Mucosa of descending colon (tissue), 3 donors: ENCODE measurements around the gene TBX6. TPM values are rescaled to one million over a fixed set of nuclear protein-coding genes. Genes with fewer than 3 reads are reported as not detected.
"Not testable (repeated sequence)": the region's sequence is repeated elsewhere in the genome, so short reads cannot be mapped to it uniquely, and the experiment has no call there.

Experiments
- ATAC-seq: fragments of 200-7000 bp; cut with Tn5 transposase; one replicate; pipeline ENCODE4 v1.9.1; 2020; ENCODE audit warnings: mild to moderate bottlenecking, moderate library complexity
- DNase-seq, 3 donors: peaks; one replicate each; pipeline ENCODE4 v3.0.0-alpha.2; 2020
- H3K36me3 ChIP-seq: fragments of 200-600 bp; one replicate; pipeline ENCODE4 v1.8.0; 2021; ENCODE audit warnings: low read depth, mild to moderate bottlenecking
- H3K4me1 ChIP-seq: fragments of 200-600 bp; one replicate; pipeline ENCODE4 v1.8.0; 2021; ENCODE audit warnings: low read depth, mild to moderate bottlenecking
- H3K4me3 ChIP-seq: fragments of 200-600 bp; one replicate; pipeline ENCODE4 v1.8.0; 2021; ENCODE audit warnings: mild to moderate bottlenecking
- H3K9me3 ChIP-seq: fragments of 200-600 bp; one replicate; pipeline ENCODE4 v1.8.0; 2021; ENCODE audit warnings: mild to moderate bottlenecking
- CTCF ChIP-seq: fragments of 200-600 bp; IDR thresholded peaks from one replicate; pipeline ENCODE4 v1.8.0; 2022; ENCODE audit warnings: antibody characterized with exemption, mild to moderate bottlenecking
- intact Hi-C, 2 donors: fragments of 100-400 bp; cut with DNase I in 1 of 2; cut with micrococcal nuclease in 1 of 2; formaldehyde crosslinking; loops; one replicate each; pipeline versions ENCODE4 v1.11.0 to v1.11.1; 2022; cut with DNase I, micrococcal nuclease
- total RNA-seq, 3 donors: library from RNA; stranded (reverse); fragmentation: NEBNext Ultra II Directional in 2 of 3; extraction: Animal tissue kit (Norgen Biotek cat#: 25700) in 2 of 3; gene quantifications; one replicate each; pipeline versions ENCODE4 v1.2.1 to v1.2.4, GENCODE V29; 2021 to 2023
- donor health status: DM: no; HTN: no; CAD: no; lungs with moderate emphysema.
- donor health status: DM: no; HTN: no; CAD: no.
- donor health status: DM: no; HTN: yes; CAD: no.

The TBX6 gene
- total RNA-seq, 3 donors from 2014 or later = 0.63 to 1.9 (median 0.90) TPM

- Histone ChIP-seq H3K9me3 (no peaks in the 10 kb centered on the region), H3K4me3 (no peak overlapping the region), H3K4me1 (peaks cover 69% of the 10 kb centered on the region), H3K36me3 (no peaks in the 10 kb centered on the region)
- intact Hi-C loops = no loop called here
- TF ChIP-seq CTCF = no peak
- ATAC-seq = peak; percentile 71
- DNase-seq = peak; percentile 77 to 90 (median 81)
Observed at GRCh38 chr16:30120340-30121105, 28.8 kb upstream of the TBX6 start.

- intact Hi-C loops = no loop called here
- Histone ChIP-seq H3K36me3 (no peaks in the 10 kb centered on the region), H3K4me1 (peaks cover 78% of the 10 kb centered on the region), H3K9me3 (no peaks in the 10 kb centered on the region), H3K4me3 (no peak overlapping the region)
- TF ChIP-seq CTCF = no peak
- DNase-seq (peak in 1 of 3 donors; percentile 17), ATAC-seq (no peak)
Observed at GRCh38 chr16:30119428-30119827, 27.7 kb upstream of the TBX6 start.

GRCh38 chr16:30117768-30118167 lies 26.0 kb upstream of the TBX6 start:
- TF ChIP-seq CTCF = no peak
- no peaks in the 10 kb centered on the region for H3K36me3 ChIP-seq
- H3K4me1 ChIP-seq = peaks cover 84% of the 10 kb centered on the region
- ATAC-seq (no peak), DNase-seq (no peak)
- H3K9me3 ChIP-seq = no peaks in the 10 kb centered on the region
- H3K4me3 ChIP-seq = no peak overlapping the region
- intact Hi-C loops = no loop called here

- H3K9me3 ChIP-seq = no peaks in the 10 kb centered on the region
- peak in 2 of 3 donors; percentile 19 to 40 for DNase-seq
- H3K4me3 ChIP-seq = no peak overlapping the region
- intact Hi-C loops = no loop called here
- peaks cover 80% of the 10 kb centered on the region for H3K4me1 ChIP-seq
- no peaks in the 10 kb centered on the region for H3K36me3 ChIP-seq
- ATAC-seq = no peak
- TF ChIP-seq CTCF = no peak
Observed at GRCh38 chr16:30116291-30117207, 24.8 kb upstream of the TBX6 start.

- Histone ChIP-seq H3K36me3 (no peaks in the 10 kb centered on the region), H3K4me3 (no peak overlapping the region), H3K9me3 (no peaks in the 10 kb centered on the region), H3K4me1 (peaks cover 67% of the 10 kb centered on the region)
- no peak for TF ChIP-seq CTCF
- ATAC-seq (peak; percentile 82), DNase-seq (peak; percentile 88 to 93 (median 90))
- intact Hi-C loops = no loop called here
Observed at GRCh38 chr16:30115238-30115637, 23.5 kb upstream of the TBX6 start.

- H3K4me3 ChIP-seq, DNase-seq, H3K9me3 ChIP-seq, ATAC-seq, intact Hi-C loops, H3K36me3 ChIP-seq: not testable (repeated sequence)
- H3K4me1 ChIP-seq = peaks cover 65% of the 10 kb centered on the region
Observed at GRCh38 chr16:30114833-30115232, 23.1 kb upstream of the TBX6 start.
